AG04450 (cell line): ENCODE measurements around the gene POU2AF3. TPM values are rescaled to one million over a fixed set of nuclear protein-coding genes. Genes with fewer than 3 reads are reported as not detected.
"Not testable (repeated sequence)": the region's sequence is repeated elsewhere in the genome, so short reads cannot be mapped to it uniquely, and the experiment has no call there.

Source experiments
- CTCF ChIA-PET: fragments of 300-600, 350-600 bp; formaldehyde crosslinking; extraction: SDS; loops from one replicate; lab custom pipeline; 2022; ENCODE audit warnings: antibody characterized with exemption, inconsistent platforms; lab: Charles Lee
- POLR2A ChIA-PET: fragments of 350-600 bp; formaldehyde crosslinking; extraction: SDS; loops from one replicate; lab custom pipeline; 2021; ENCODE audit warnings: antibody characterized with exemption, inconsistent platforms; lab: Yijun Ruan, JAX
- DNase-seq: peaks from one replicate; pipeline ENCODE4 v3.0.0-alpha.2; 2011; ENCODE audit warnings: low read depth, low spot score
- H3K27ac ChIP-seq: one replicate; pipeline ENCODE4 v1.5.1; 2012; ENCODE audit warnings: low read depth, low read length, control low read depth
- H3K27me3 ChIP-seq: one replicate; pipeline ENCODE4 v1.6.0; 2012; ENCODE audit warnings: low read length; ENCODE audit not compliant: control insufficient read depth, insufficient read depth
- H3K4me3 ChIP-seq: 2 replicates; pipeline ENCODE4 v1.5.1; 2011; ENCODE audit warnings: mild to moderate bottlenecking, low read depth, low read length, control low read depth
- H3K9me3 ChIP-seq: 2 replicates; pipeline ENCODE4 v1.5.1; 2012; ENCODE audit warnings: low read length; ENCODE audit not compliant: control insufficient read depth, insufficient read depth
- CTCF ChIP-seq: IDR thresholded peaks from 2 replicates; pipeline ENCODE4 v1.5.1; 2011; ENCODE audit warnings: low read depth, low read length, control low read depth, inconsistent platforms
- polyA plus RNA-seq: library from polyadenylated mRNA; depleted of rRNA; stranded (reverse); fragments of >200 nt; gene quantifications from 2 replicates; pipeline ENCODE4 v1.2.3, GENCODE V29; 2011

The POU2AF3 gene
- polyA plus RNA-seq, 1 experiment, result not detected

GRCh38 chr11:111285189-111286091, 12.9 kb upstream of the POU2AF3 start:
- peaks cover 6% of the 10 kb centered on the region for H3K27me3 ChIP-seq
- TF ChIP-seq CTCF, result no peak
- DNase-seq, result no peak
- CTCF ChIA-PET, result interaction anchor here (0.7 to 8.4 kb wide), 5 partner anchors 13 to 823 kb away, joined by 3 to 112 read pairs (median 17); partner anchors contain the start of gene POU2AF3
- POLR2A ChIA-PET, result no interaction called here
- H3K9me3 ChIP-seq, result peaks cover 4% of the 10 kb centered on the region; the same call in 1 of the 2 replicates
- no peak overlapping the region for H3K4me3 ChIP-seq
- no peak overlapping the region for H3K27ac ChIP-seq

DNA sequence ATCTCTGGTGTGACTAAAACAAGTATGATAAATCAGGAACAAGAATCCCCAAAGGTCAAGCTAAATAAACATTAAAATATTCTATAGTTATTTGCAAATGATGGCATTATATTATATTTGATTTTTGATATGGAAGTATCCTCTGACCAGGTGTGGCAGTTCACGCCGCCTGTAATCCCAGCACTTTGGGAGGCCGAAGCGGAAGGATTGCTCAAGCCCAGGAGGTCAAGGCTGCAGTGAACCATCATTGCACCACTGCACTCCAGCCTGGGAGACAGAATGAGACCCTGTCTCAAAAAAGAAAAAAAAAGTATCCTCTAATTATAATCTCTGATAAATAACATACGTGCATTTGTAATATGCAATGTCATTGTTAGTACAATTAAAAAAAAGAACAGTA, 6.6 kb upstream of the POU2AF3 start:
- H3K27ac ChIP-seq, result no peak overlapping the region
- no peak for TF ChIP-seq CTCF
- POLR2A ChIA-PET, result no interaction called here
- H3K4me3 ChIP-seq, result no peak overlapping the region
- CTCF ChIA-PET, result interaction anchor here (0.6 to 2.0 kb wide), 2 partner anchors 44 to 154 kb away, joined by 3 to 6 read pairs; no protein-coding TSS in a partner anchor
- DNase-seq, result no peak
- H3K27me3 ChIP-seq, result peaks cover 10% of the 10 kb centered on the region
- H3K9me3 ChIP-seq, result no peaks in the 10 kb centered on the region

GRCh38 chr11:111292408-111292807, 5.9 kb upstream of the POU2AF3 start:
- H3K4me3 ChIP-seq, H3K27ac ChIP-seq, POLR2A ChIA-PET, DNase-seq, H3K27me3 ChIP-seq, H3K9me3 ChIP-seq: not testable (repeated sequence)
- CTCF ChIA-PET, result interaction anchor here (0.6 kb wide), 1 partner anchor 45 kb away, joined by 3 read pairs; no protein-coding TSS in a partner anchor

DNA sequence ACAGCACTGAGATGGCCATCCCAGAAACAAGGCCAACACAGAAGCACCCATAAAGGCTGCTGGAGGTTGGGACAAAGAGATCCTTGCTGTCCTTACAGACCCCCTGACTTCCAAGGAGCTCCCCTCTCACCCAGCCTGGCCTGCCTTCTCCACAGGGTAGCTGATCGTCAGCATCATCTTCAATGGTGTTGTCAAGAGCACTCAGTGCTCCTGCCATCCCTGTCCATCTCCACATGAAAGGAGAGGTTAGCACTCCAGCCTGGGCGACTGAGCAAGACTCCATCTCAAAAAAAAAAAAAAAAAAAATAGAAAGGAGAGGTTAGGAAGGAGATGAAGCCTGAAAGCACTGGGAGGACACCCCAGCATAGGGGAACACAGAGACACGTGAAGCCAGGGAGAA, 2.1 kb upstream of the POU2AF3 start:
- Histone ChIP-seq H3K27me3 (peaks cover 26% of the 10 kb centered on the region), H3K27ac (no peak overlapping the region), H3K9me3 (no peaks in the 10 kb centered on the region), H3K4me3 (no peak overlapping the region)
- CTCF ChIA-PET, result interaction anchor here (1.2 kb wide), 1 partner anchor 13 kb away, joined by 3 read pairs; no protein-coding TSS in a partner anchor
- POLR2A ChIA-PET, result no interaction called here
- TF ChIP-seq CTCF, result no peak
- DNase-seq, result no peak

DNA sequence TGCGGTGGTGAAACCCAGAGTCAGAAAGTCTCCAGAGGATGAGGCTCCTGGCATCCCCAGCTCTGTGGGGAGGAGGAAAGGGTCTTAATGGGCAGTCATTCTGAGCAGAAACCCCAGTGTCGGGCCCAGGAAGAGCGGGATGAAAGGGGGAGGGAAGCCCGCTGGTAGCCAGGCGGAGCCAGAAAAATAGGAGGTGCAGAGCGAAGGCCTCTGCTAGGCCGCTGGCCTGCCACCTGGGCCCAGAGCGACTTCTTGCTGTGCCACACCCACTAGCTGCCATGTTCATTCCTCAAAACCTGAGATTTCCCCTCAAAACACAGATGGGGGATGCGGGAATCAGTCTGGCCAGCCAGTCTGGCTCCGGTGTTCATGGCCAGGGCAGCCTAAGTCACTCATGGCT, 650 bp upstream of the POU2AF3 start:
- Histone ChIP-seq H3K9me3 (no peaks in the 10 kb centered on the region), H3K27me3 (peaks cover 41% of the 10 kb centered on the region), H3K27ac (no peak overlapping the region), H3K4me3 (no peak overlapping the region)
- no peak for TF ChIP-seq CTCF
- POLR2A ChIA-PET, result no interaction called here
- CTCF ChIA-PET, result interaction anchor here (0.5 to 2.4 kb wide), 3 partner anchors 13 to 126 kb away, joined by 3 to 6 read pairs (median 5); no protein-coding TSS in a partner anchor
- DNase-seq, result no peak
